GM18867 (cell line): ENCODE data around the gene CYTH1.

Experiments used
- ATAC-seq: cut with Tn5 transposase; IDR thresholded peaks from one replicate; pipeline ENCODE4 v1.9.1; 2021; ENCODE audit warnings: mild to moderate bottlenecking, moderate library complexity; ENCODE audit not compliant: unreplicated experiment

The CYTH1 gene

GRCh38 chr17:78738698-78739097 is 43.4 kb downstream of the CYTH1 start:
- ATAC-seq, result no peak

DNA sequence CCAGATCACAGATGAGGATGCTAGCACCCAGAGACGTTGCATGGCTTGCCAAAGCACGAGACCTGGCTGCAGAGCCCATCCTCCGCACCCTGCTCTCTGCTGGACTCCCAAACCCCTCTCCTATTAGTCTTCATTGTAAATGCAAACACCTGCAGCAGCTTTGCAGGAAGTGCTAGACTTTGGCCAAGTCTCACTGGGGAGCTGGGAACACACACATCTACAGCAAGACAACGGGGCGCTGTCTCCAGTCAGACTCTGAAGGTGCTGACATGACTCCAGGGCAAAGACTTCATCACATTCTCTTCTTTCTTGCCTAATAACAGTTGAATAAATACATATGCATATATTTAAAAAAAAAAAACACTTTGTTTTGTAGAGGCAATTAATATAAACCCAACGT is 43.8 kb downstream of the CYTH1 start:
- ATAC-seq, result no peak

DNA sequence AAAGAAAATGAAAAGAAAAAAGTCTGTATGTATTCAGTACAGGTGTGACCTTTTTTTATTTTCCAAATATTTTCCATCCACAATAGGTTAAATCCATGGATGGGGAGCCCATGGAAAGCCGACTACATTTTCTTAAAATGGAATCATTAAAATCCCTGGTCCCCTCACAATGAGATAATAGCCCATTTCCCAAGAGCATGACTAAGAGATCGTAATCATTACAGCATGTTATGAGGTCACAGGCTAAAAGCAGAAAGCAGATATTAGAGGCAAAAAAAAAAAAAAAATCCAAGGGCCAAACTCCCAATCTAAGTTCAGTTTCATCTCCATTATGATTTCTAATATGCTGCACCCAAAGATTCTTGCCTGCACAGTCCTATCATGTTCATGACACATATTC is 44.7 kb downstream of the CYTH1 start:
- no peak for ATAC-seq

- ATAC-seq, result peak; percentile 59
Observed at GRCh38 chr17:78736526-78737079, 45.5 kb downstream of the CYTH1 start.

DNA sequence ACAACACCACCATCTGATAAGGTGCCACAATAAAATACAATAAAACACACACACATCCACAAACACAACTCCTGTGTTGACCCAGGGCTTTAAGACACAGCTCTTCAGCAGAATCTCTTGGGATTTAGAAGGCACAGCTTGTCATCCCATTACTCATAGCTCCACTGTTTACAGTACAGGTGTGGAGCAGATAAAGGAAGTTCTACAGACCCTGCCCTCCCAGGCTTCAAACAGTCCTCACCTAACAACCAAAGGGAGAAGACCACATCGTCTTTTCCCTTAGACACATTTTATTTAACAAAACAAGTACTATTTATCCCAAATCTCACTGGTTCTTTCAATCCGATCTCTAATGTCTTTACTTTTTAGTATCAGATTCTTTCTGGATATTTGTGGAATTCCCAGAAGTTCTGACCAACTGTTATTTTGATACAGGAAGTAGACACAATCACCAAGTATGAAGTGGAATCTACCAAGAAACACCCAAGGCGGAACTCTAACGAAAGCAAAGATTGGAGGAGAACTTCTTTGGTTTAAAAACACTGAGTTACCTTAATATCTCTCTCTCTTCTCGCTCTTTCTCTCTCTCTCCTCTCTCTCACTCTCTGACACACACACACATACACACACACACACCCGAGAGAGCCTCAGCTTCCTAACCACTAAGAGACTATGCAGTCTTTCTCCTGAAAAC is 46.1 kb downstream of the CYTH1 start:
- ATAC-seq, result peak; percentile 7

DNA sequence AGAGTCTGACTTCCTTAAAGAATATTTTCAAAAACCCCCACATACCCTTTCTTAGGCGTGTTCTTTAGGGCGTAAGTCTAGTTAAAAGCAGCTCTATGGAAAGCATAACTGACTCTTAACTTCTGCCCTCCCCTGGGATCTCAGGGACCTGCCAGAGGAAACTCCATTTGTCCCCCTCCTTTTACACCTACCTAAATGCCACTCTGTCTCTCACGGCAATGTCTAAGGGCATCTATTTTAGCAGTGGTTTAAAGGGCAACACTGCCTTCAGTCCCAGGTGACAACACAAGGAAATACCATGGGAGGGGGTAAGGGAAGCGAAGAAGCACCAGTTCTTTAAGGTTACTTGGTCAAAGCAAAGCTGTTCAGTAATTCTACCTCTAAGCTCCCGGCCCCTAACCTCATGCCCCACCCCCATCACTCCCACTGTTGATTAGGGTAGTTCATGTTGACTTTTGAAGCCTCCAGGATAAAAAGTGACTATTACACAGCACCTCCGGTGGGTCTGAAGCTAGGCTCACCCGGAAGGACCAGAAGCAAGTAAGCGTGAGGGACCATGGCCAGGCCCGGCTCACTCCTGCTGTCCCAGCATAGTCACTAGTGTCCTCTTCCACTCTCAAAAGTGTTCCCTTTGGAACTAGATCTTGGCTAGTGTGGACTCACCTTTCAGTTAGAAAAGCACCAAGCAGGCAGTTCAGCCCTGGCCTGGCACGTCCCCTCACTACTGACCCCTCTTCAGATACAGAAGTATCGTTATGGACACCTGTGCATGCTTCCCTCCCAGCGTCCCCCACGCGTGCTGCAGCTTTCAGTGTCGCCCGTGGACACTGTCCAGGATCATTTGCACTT is 47.1 kb downstream of the CYTH1 start:
- ATAC-seq, result no peak

GRCh38 chr17:78732354-78732753 is 49.7 kb downstream of the CYTH1 start:
- ATAC-seq, result no peak

DNA sequence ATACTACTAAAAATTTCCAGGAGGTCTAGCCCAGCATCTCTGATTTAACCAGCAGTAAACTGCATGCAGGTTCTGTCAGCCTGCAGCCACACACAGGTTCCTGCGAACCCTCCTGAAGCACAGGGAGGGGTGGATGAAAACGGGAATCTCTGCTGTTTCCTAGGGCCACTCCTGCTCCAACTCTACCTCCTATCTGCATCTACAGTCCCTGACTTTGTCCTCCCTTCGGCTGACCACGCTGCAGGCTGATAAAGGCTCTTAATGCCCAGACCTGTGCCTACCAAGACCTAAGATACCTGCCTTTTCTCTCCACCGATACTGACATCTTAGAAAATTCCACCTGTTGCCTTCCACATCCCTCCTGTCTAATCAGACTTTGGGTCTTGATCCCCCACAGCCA is 50.2 kb downstream of the CYTH1 start:
- no peak for ATAC-seq

DNA sequence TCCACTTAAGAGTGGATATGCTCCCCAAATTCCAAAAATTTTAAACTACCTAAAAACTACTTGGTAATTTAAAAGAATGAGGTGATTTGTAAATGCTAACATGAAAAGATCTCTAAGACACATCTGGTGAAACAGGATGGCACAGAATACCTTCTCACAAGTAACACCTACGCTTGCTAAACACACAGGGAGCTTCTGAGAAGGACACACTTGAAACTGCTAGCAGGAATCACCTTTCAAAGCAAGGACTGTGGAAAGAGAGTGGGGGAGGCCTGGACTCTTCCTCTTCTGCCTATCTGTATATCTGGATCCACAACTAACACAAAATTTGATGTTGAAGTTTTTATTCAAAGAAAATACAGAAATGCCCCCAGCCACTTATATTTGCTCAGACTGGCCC is 52.4 kb downstream of the CYTH1 start:
- ATAC-seq, result no peak

- no peak for ATAC-seq
Observed at GRCh38 chr17:78728495-78728894, 53.6 kb downstream of the CYTH1 start.

- no peak for ATAC-seq
Observed at GRCh38 chr17:78727476-78728229, 54.4 kb downstream of the CYTH1 start.

DNA sequence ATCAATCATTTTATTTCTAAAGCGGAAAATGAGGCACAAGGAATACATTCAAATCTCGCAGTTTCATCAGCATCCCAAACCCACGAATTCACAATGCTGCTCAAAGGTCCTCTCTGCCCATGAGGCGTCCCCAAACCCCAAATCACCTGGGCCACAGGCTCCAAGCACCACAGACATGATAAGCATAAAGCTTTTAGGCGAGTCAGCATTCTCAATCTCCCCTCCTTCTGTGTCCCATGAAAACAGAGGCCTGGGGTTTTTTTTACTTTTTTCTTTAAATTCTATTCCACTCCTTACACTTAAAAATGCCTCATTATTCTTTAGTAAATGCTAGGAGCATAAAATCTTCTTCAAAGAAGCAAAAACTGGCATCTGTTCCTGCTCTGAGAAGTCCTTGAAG is 55.0 kb downstream of the CYTH1 start:
- ATAC-seq, result no peak

DNA sequence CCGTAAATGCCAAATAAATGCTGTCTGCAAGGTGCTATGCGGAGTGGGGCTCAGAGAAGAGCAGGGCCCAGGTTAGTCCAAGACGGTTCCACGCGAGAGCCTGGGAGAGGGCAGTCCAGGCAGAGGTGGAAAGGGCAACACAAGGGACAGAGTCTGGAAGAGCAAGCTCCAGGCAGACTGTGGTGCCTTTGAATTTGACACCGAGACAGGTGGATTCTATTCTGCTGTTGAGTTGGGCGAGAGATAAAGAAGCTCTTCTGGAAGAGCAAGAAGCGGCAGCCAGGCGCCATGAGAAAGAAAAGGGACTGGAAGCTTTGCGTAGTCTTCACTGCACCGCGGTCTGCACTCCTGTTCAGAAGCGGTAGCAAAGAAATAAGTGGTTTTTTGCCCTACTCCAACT is 55.6 kb downstream of the CYTH1 start:
- ATAC-seq, result no peak

- peak; percentile 34 for ATAC-seq
Observed at GRCh38 chr17:78725448-78726021, 56.5 kb downstream of the CYTH1 start.

DNA sequence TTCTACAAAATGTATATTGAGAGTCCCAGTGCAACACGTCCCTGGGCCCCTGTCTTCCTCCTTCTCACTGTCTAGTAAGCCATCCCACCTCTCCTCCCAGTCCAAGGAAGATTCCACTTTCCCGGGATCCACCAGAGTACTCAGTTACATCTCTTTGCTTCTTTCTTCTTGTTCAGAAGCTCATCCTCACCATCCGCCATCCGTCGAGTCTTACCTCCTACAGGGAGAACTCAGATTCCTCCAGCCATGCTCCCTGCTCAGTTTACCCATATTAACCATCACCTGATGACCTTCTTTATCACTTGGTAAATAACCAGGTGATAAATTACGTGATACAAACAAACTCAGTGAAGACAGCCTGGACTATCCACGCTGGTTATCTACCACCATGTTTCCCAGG is 57.1 kb downstream of the CYTH1 start:
- no peak for ATAC-seq

DNA sequence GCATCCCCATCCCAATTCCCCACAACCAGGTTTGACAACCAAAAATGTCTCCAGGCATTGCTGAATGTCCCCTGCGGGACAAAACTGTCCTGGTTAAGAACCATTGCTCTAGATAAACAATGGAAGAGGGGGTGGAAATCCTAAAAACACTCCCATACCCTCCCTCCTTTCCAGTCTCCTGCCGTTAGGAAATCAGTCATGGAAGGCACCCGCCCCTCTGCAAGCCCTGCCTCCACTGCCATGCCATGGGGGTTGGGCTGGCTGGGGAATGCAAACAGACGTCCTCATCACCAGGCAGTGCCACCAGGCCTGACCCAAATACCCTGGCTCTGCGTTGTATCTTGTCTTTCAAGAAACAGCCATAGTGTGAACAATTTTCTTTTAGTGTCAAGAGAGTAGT is 57.5 kb downstream of the CYTH1 start:
- no peak for ATAC-seq

GRCh38 chr17:78723957-78724356 is 58.1 kb downstream of the CYTH1 start:
- ATAC-seq, result no peak

DNA sequence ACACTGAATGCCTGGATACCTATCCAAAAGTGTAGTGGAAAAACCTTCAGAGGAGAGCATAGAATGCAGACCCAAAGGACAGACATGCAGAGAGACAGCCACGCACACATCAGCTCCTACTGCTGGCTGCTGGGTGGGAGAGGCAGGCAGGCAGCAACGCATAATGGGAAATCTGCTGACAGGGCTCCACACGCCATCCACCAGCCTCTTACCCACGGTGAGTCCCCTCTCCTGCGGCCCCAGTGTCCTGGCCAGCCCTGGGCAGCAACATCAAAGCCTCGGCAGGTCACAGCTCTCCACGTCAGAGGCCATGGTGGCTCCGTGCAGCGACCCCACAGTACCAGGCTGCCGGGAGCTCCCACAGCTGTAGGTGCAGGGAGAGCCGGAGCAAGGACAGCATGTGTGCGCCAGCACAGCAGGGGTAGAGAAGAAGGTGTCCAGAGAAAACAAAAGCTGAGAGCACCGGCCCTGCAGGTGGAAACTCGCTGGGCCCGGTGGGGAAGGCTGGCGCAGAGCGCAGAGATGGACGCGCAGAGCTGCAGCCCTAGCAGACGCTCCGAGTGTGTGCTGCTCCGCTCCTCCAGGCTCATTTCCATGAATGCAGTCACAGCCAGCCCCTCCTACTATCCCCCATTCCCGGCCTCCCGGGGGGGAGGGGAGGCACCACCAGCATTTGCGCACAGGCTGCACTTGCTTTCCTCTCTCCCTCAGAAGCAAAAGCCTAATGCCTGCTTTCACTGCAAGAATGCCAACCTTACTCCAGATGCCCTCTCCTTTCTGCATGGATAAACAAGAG is 58.9 kb downstream of the CYTH1 start:
- ATAC-seq, result no peak

- peak; percentile 34 for ATAC-seq
Observed at GRCh38 chr17:78722246-78722761, 59.8 kb downstream of the CYTH1 start.
